Islet of Langerhans (tissue), 1 donor: ENCODE measurements around the gene EPHB3.

Source experiments
- FAIRE-seq: peaks from one replicate; lab custom pipeline; 2011; peaks lifted over from hg19 to GRCh38; lab: Jason Lieb, UNC

Gene EPHB3

GRCh38 chr3:184581331-184581855 lies 19.8 kb downstream of the EPHB3 start:
- no peak for FAIRE-seq

GRCh38 chr3:184582646-184583577 lies 21.3 kb downstream of the EPHB3 start:
- no peak for FAIRE-seq

DNA sequence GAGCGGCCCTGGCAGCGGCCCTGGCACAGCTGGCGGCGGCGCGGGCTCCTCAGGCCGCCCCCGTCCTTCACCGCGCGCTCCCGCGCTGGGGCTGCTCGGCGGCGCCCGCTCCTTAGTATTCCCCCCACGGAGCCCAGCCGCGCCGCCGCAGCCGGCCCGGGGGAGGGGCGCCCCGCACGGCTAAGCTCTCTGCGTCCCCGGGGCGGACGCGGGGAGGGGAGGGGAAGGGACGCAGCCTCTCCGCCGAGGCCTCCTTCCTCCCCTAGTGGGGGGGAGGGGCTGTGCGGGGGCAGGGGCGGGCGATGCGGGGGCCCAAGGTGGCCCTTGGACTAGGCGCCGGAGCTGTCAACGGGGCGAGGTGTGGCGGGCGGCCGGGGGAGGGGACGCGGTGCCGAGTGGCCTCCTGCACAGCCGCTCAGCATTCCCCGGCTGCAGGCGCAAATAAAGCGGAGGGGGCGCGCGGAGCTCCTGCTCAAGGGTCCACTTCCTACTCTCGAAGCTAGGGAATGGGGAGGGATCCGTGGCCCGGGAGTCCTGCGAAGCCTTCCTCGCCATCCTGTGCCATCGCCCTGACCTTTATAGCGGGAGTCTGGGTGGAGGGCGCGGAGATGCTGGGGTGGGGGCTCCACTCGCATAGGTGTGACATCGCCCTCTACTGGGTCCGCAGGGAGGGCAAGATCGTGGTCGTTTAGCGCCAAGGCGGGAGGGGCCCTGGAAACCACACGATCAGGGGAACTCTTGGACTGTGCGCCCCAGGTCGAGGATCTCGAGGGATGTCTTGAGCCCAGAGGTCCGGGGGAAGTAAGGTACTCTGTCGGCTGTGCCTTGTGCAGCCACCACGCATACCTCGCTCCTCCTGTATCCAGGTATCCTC lies 22.2 kb downstream of the EPHB3 start:
- no peak for FAIRE-seq

- FAIRE-seq: no peak
Observed at GRCh38 chr3:184584464-184584891, 22.9 kb downstream of the EPHB3 start.

DNA sequence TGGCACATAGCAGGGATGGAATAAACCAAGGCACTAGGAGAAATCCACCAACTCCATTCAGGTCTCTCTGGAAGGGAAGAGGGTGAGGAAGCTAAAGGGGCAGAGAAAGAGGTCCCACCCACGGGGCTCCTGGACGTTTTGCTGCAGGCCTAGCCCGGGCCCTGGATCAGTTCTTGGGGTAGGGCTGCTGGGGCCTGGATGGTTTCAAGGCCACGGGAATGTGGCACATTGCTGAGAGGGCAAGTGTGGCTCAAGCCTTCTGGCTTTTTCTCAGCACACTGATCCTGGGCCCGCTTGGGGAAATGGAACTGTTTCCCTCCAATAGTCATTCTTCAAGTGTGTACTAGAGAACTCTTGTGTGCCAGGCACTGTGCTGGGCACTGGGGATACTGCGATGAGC lies 24.0 kb downstream of the EPHB3 start:
- FAIRE-seq: no peak

DNA sequence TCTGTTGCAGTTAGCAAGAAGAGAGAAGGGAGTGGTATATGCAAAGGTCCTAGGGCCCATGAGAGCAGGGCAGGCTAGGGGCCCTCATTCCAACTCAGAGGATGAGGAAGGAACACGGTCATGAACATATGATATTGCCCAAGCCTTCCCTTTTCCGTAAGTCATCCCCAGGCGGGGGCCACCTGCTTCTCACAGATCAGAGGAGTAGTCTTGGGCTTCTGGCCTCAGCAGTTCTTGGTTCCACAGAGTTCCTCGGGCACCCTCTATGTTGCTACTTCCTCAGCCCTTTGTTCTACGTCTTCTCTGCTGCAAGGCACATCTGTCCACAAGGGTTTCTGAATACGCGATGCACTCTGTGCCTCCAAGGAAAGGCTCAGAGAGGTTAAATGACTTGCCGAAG lies 25.3 kb downstream of the EPHB3 start:
- no peak for FAIRE-seq

DNA sequence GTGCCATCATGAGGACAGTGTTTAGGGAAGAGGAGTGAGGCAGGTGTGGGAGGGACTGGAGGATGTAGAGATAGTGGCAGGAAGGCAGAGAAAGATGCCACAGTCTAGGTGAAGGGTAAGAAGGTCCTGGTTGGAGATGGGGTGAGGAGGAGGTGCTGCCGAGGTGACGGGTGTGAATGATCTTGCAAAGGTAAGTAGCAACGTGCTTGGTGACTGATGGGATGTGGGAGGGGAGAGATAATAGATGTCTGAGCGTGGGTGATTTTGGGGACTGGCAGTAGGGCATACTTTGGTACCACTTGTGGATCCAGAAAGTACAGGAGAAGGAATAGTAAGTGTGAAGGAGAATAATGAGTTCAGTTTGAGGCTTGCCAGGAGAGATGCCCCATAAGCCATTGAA lies 27.2 kb downstream of the EPHB3 start:
- no peak for FAIRE-seq

DNA sequence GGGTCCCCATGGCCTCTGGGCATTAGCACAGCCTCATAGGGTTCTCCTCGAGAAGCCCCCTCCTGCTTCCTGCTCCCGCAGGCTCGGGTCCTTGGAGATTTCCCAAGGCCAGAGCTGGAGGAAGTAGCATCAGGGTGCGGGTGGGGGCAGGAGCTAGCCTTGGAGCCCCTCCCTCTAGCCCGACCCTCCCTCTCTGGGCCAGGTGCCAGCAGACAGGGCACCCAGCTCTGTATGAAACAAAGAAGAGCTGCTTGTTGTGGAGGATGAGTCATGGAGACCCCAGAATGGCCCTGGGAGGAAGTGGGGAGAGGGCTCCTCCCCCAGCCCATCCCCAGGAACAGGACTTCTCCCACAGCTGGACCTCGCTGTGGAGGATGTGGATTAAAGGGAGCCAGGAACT lies 29.2 kb downstream of the EPHB3 start:
- no peak for FAIRE-seq

- no peak for FAIRE-seq
Observed at GRCh38 chr3:184591789-184592188, 30.2 kb downstream of the EPHB3 start.

GRCh38 chr3:184592371-184593219 lies 31.0 kb downstream of the EPHB3 start:
- no peak for FAIRE-seq

GRCh38 chr3:184593220-184593927 lies 31.8 kb downstream of the EPHB3 start:
- FAIRE-seq: no peak

DNA sequence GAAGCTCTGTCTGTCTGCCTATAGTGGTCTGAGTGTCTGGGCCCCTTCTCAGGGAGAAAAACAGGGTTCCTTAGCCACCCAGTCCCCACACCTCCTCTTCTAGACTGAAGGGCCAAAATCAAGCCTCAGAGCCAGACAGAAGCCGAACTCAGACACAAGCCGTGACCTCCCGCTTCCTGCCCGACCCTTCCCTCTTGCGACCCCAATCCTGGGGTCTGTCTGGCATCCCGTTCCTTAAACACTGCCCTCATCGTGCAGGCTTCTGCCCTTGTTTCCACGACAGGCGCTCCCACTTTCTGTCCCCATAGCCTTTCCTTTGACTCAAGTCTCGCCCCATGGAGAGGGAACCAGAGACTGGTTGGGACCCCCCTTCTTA lies 32.3 kb downstream of the EPHB3 start:
- no peak for FAIRE-seq

GRCh38 chr3:184594371-184595001 lies 32.9 kb downstream of the EPHB3 start:
- no peak for FAIRE-seq

DNA sequence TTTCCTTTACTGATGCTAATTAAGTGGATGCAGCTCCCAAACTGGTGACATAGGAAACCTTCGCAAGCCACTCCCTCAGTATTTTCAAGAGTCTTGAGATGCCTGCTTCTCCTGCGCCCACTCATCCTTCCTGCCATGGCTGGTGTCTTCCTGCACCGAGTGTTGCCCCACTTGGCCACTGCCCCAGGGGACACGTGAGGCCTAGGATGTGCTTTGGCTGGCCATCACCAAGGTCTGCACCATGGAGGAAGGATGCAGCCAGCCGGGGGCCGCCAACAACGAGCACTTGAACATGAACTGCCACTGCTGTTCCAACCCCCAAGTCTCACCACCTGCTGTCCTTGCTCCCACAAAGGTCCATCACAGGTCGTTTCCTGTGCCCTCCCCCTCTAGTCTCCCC lies 34.1 kb downstream of the EPHB3 start:
- no peak for FAIRE-seq

DNA sequence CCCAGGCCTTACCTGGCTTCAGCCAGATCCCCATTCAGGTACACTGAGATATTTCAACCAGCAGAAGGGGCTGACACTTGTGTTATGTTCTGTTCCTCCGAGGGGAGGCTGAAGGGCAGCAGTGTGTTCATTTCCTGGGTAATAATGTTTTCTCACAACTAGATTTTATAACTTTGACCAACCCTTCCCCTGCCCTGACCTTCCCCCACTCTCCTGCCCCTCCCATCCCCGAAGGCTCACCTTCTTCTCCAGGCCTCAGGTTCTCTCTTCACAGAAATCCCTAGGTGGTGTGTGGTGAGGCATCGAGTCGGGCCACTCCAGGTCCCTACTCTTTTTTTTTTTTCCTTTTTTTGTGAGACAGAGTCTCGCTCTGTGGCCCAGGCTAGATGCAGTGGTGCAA lies 34.6 kb downstream of the EPHB3 start:
- no peak for FAIRE-seq

- FAIRE-seq: no peak
Observed at GRCh38 chr3:184596886-184597575, 35.4 kb downstream of the EPHB3 start.

GRCh38 chr3:184597829-184598573 lies 36.4 kb downstream of the EPHB3 start:
- FAIRE-seq: no peak

DNA sequence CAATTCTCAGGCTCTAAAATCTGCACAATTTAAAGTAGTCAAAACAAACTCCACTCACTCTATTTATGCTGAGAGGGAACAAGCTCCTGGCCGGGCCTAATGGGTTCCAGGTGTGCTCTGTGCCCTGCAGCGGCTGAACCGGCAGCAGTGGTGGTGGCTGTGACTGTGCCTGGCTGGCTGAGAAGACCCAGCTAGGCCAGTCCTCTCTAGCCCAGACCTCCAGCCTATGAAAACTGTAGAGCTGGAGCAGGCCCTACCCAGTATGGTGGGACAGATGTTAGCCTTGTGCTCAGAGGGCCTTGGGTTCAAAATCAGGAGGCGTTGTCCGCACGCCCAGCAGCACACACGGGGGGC lies 37.0 kb downstream of the EPHB3 start:
- no peak for FAIRE-seq

GRCh38 chr3:184599143-184599542 lies 37.6 kb downstream of the EPHB3 start:
- no peak for FAIRE-seq
